HL-60 (cell line): Measurements from ENCODE around the gene ORM2.

Experiments used
- DNase-seq, 2 experiments: peaks; one replicate each; pipeline ENCODE4 v3.0.0-alpha.2; 2010 to 2020; ENCODE audit warnings: low read depth in 1 of 2, low spot score in 1 of 2
- H3K27ac ChIP-seq: fragments of 250-450 bp; sonication (Bioruptor Pico); replicated peaks from 2 replicates; pipeline ENCODE4 v1.5.1; 2020; ENCODE audit warnings: mild to moderate bottlenecking, moderate library complexity
- H3K27me3 ChIP-seq: fragments of 250-450 bp; sonication (Bioruptor Pico); 2 replicates; pipeline ENCODE4 v1.5.1; 2021; ENCODE audit warnings: mild to moderate bottlenecking, moderate library complexity; ENCODE audit not compliant: insufficient read depth, poor library complexity, severe bottlenecking
- H3K4me3 ChIP-seq: replicated peaks from 2 replicates; pipeline ENCODE4 v1.5.1; 2011; ENCODE audit warnings: mild to moderate bottlenecking, control low read depth, low read length; ENCODE audit not compliant: insufficient read depth
- CTCF ChIP-seq: IDR thresholded peaks from one replicate; pipeline ENCODE4 v1.5.1; 2011; ENCODE audit warnings: low read length, control low read depth, inconsistent platforms; ENCODE audit not compliant: insufficient read depth
- GABPA ChIP-seq: IDR thresholded peaks from 2 replicates; pipeline ENCODE4 v1.6.1; 2012; ENCODE audit warnings: low read depth
- POLR2AphosphoS5 ChIP-seq: IDR thresholded peaks from 2 replicates; pipeline ENCODE4 v1.6.1; 2012; ENCODE audit warnings: low read depth
- SPI1 ChIP-seq: IDR thresholded peaks from 2 replicates; pipeline ENCODE4 v1.6.1; 2012; ENCODE audit warnings: low read depth, mild to moderate bottlenecking, borderline replicate concordance
- TF ChIP-seq, protein P1 (sequence below): IDR thresholded peaks from 2 replicates; pipeline ENCODE4 v1.6.1; 2012; ENCODE audit warnings: low read depth; ENCODE audit not compliant: insufficient replicate concordance

ORM2 gene

DNA sequence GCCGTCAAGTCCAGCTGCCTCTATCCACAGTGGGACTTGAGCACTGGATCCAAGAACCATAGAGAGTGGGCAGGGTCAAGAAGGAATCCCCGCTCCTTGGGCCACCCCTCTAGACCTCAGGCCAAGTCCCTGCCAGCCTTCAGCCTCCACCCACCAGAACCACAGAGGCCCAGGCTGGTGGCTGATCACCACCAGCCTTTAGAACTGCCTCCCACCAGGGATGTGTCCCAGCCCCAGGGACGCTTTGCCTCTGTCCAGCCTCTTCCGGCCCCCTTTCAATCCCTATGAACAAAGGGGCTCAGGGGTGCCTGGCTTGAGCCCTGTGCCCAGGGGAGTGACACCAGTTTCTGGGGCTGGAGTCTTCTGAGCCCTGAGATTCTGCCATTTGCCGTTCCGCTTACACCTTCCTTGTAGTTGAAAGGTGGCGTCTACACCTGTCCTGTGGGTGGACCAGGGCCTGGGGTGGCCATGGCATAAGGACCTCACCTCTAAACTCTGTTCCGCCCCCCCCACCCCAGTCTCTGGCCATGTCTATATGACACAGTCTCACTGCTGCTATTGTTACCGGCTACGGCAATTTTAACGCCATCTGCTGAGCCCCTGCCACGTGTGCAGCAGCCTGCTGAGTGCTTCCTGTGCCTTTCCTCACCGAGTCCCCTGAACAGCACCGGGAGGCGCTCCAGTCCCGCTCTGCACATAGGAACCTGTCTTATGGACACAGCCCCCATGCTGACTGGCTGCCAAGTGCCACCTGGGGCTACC lies 42.5 kb upstream of the ORM2 start:
- TF ChIP-seq GABPA (no peak), SPI1 (no peak), CTCF (no peak), POLR2AphosphoS5 (no peak)
- TF ChIP-seq, protein P1, sequence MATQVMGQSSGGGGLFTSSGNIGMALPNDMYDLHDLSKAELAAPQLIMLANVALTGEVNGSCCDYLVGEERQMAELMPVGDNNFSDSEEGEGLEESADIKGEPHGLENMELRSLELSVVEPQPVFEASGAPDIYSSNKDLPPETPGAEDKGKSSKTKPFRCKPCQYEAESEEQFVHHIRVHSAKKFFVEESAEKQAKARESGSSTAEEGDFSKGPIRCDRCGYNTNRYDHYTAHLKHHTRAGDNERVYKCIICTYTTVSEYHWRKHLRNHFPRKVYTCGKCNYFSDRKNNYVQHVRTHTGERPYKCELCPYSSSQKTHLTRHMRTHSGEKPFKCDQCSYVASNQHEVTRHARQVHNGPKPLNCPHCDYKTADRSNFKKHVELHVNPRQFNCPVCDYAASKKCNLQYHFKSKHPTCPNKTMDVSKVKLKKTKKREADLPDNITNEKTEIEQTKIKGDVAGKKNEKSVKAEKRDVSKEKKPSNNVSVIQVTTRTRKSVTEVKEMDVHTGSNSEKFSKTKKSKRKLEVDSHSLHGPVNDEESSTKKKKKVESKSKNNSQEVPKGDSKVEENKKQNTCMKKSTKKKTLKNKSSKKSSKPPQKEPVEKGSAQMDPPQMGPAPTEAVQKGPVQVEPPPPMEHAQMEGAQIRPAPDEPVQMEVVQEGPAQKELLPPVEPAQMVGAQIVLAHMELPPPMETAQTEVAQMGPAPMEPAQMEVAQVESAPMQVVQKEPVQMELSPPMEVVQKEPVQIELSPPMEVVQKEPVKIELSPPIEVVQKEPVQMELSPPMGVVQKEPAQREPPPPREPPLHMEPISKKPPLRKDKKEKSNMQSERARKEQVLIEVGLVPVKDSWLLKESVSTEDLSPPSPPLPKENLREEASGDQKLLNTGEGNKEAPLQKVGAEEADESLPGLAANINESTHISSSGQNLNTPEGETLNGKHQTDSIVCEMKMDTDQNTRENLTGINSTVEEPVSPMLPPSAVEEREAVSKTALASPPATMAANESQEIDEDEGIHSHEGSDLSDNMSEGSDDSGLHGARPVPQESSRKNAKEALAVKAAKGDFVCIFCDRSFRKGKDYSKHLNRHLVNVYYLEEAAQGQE = no peak
- no peaks in the 10 kb centered on the region for H3K27me3 ChIP-seq
- DNase-seq = no peak
- no peak overlapping the region for H3K4me3 ChIP-seq
- no peak overlapping the region for H3K27ac ChIP-seq

- H3K27me3 ChIP-seq = no peaks in the 10 kb centered on the region
- H3K4me3 ChIP-seq = no peak overlapping the region
- DNase-seq = no peak
- no peak for TF ChIP-seq POLR2AphosphoS5
- TF ChIP-seq SPI1 = no peak
- TF ChIP-seq CTCF = no peak
- TF ChIP-seq GABPA = no peak
- TF ChIP-seq, protein P1 = no peak
- H3K27ac ChIP-seq = no peak overlapping the region
These were observed 41.9 kb upstream of the ORM2 start for GRCh38 chr9:114287763-114288192.

DNA sequence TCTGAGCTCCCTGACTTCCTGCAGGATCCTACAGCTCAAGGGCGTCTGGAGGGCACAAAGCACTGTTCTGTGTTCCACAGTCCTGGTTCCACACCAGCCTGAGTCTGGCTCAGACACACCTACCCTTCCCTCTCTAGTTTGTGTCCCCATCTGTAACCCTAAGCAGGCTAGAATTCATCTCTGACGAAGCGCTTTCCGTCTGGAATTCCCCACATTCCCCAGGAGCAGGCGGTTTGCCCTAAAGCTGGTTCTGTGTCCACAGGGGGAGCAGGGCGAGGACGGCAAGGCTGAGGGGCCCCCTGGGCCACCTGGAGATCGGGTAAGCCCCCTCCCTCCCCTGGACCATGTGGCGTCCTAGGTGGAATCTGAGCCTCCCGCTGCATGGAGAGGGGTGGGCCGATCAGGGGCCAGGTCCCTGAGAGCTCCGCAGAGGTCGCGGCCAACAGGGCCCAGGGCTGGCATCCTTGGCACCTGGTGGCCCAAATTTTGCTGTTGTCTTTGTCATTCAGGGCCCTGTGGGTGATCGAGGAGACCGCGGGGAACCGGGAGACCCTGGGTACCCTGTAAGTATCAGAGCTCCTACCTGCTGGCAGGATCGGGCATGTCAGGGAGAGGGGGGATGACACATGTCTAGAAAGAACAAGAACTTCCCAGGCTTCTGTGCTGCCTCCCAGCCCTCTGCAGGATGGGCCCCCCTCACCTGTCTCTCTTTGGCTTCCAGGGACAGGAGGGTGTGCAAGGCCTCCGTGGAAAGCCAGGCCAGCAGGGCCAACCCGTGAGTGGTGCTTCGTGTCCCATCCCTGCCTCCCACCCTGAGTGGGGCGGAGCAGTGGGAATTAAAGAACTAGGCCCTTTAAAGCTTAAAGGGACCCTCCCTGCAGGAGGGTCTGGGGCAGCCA lies 41.2 kb upstream of the ORM2 start:
- Histone ChIP-seq H3K4me3 (no peak overlapping the region), H3K27ac (no peak overlapping the region), H3K27me3 (no peaks in the 10 kb centered on the region)
- TF ChIP-seq, protein P1 = no peak
- no peak for TF ChIP-seq GABPA
- no peak for TF ChIP-seq SPI1
- TF ChIP-seq CTCF = no peak
- no peak for TF ChIP-seq POLR2AphosphoS5
- DNase-seq = no peak
